H1 (cell line): ENCODE data around the gene RNPEPL1. TPM values are rescaled to one million over a fixed set of nuclear protein-coding genes. Genes with fewer than 3 reads are reported as not detected.

Experiments
- CTCF ChIA-PET: fragments of 300-600 bp; sonication (Branson Sonifier 250); formaldehyde crosslinking; loops from one replicate; lab custom pipeline; 2021; ENCODE audit not compliant: partially characterized antibody; lab: Charles Lee
- POLR2A ChIA-PET: fragments of 300-600 bp; sonication (Branson Sonifier 250); formaldehyde crosslinking; loops from one replicate; lab custom pipeline; 2021; ENCODE audit warnings: inconsistent platforms; ENCODE audit not compliant: partially characterized antibody; lab: Charles Lee
- DNase-seq, 2 experiments: peaks; one replicate each; pipeline versions ENCODE4 v3.0.0 to v3.0.0-alpha.2; 2010 to 2022; ENCODE audit warnings: low spot score in 2 of 2, low read depth in 1 of 2, mixed read lengths in 1 of 2
- FAIRE-seq: peaks from 2 replicates; lab custom pipeline; 2011; peaks lifted over from hg19 to GRCh38; lab: Jason Lieb, UNC
- H2AFZ ChIP-seq: 2 replicates; pipeline ENCODE4 v1.8.1; 2012; ENCODE audit warnings: low read length, inconsistent platforms
- H2AK5ac ChIP-seq: 2 replicates; pipeline ENCODE4 v1.6.1; 2013; ENCODE audit warnings: low read depth, low read length
- H2BK120ac ChIP-seq: replicated peaks from 2 replicates; pipeline ENCODE3; 2013; ENCODE audit warnings: low read depth, low read length, inconsistent platforms
- H2BK12ac ChIP-seq: 2 replicates; pipeline ENCODE4 v1.6.1; 2013; ENCODE audit warnings: low read depth, low read length
- H2BK15ac ChIP-seq: 2 replicates; pipeline ENCODE4 v1.6.1; 2013; ENCODE audit warnings: low read length
- H2BK20ac ChIP-seq: 2 replicates; pipeline ENCODE4 v1.6.1; 2013; ENCODE audit warnings: low read length
- H2BK5ac ChIP-seq: 2 replicates; pipeline ENCODE4 v1.6.1; 2013; ENCODE audit warnings: low read depth, low read length
- H3K14ac ChIP-seq: 2 replicates; pipeline ENCODE4 v1.6.1; 2013; ENCODE audit warnings: inconsistent platforms; ENCODE audit not compliant: insufficient read length
- H3K18ac ChIP-seq: 2 replicates; pipeline ENCODE4 v1.6.1; 2013; ENCODE audit warnings: low read length; ENCODE audit errors: extremely low read depth
- H3K23ac ChIP-seq: 2 replicates; pipeline ENCODE4 v1.6.1; 2013; ENCODE audit warnings: inconsistent platforms; ENCODE audit not compliant: insufficient read length
- H3K23me2 ChIP-seq: 2 replicates; pipeline ENCODE4 v1.6.1; 2013; ENCODE audit warnings: low read depth, low read length
- H3K27ac ChIP-seq: 2 replicates; pipeline ENCODE4 v1.6.1; 2011; ENCODE audit warnings: low read depth, low read length, inconsistent platforms
- H3K27me3 ChIP-seq, 4 experiments: replicated peaks in 1 of 4; 1 replicate in 1 of 4; 2 replicates in 3 of 4; pipeline versions ENCODE4 v1.6.1 to v1.8.1; 2011 to 2013; ENCODE audit warnings: low read length in 3 of 4, mild to moderate bottlenecking in 3 of 4, inconsistent platforms in 2 of 4, mixed read lengths in 2 of 4, moderate library complexity in 1 of 4; ENCODE audit not compliant: control insufficient read depth in 3 of 4, insufficient read depth in 3 of 4; ENCODE audit errors: extremely low read depth in 1 of 4
- H3K36me3 ChIP-seq, 4 experiments: 2 replicates each; pipeline versions ENCODE4 v1.6.1 to v1.8.1; 2011 to 2013; ENCODE audit warnings: mild to moderate bottlenecking in 4 of 4, low read length in 3 of 4, moderate library complexity in 2 of 4, control low read depth in 1 of 4, inconsistent platforms in 1 of 4; ENCODE audit not compliant: insufficient read depth in 4 of 4, control insufficient read depth in 2 of 4
- H3K4ac ChIP-seq: replicated peaks from 2 replicates; pipeline ENCODE3; 2013; ENCODE audit warnings: low read length, low read depth, mixed read lengths, inconsistent platforms; ENCODE audit not compliant: insufficient read length
- H3K4me1 ChIP-seq, 4 experiments: replicated peaks in 1 of 4; 1 replicate in 1 of 4; 2 replicates in 3 of 4; pipeline versions ENCODE4 v1.6.1 to v1.8.1; 2011 to 2013; ENCODE audit warnings: low read length in 3 of 4, inconsistent platforms in 2 of 4, mixed read lengths in 1 of 4; ENCODE audit not compliant: insufficient read depth in 4 of 4, control insufficient read depth in 3 of 4
- H3K4me2 ChIP-seq, 2 experiments: 2 replicates each; pipeline versions ENCODE4 v1.6.1 to v1.8.1; 2011 to 2013; ENCODE audit warnings: low read depth in 2 of 2, low read length in 2 of 2, control low read depth in 1 of 2, inconsistent platforms in 1 of 2, mild to moderate bottlenecking in 1 of 2; ENCODE audit not compliant: insufficient read depth in 1 of 2
- H3K4me3 ChIP-seq, 4 experiments: fragments of 200-600, 300-600 bp in 1 of 4; sonication (generic), shearing (Covaris generic), sonication (Bioruptor Twin) in 1 of 4; 2 replicates each; pipeline versions ENCODE4 v1.5.1 to v1.8.1; 2011 to 2016; ENCODE audit warnings: low read length in 4 of 4, low read depth in 3 of 4, control low read depth in 2 of 4, inconsistent platforms in 2 of 4, mild to moderate bottlenecking in 2 of 4, mixed read lengths in 1 of 4, moderate library complexity in 1 of 4; ENCODE audit not compliant: insufficient read depth in 2 of 4; ENCODE audit errors: extremely low read depth in 1 of 4
- H3K56ac ChIP-seq: replicated peaks from 2 replicates; pipeline ENCODE3; 2013; ENCODE audit warnings: low read depth, mild to moderate bottlenecking, mixed read lengths, low read length, inconsistent platforms; ENCODE audit not compliant: insufficient read length
- H3K79me1 ChIP-seq: 2 replicates; pipeline ENCODE4 v1.6.1; 2013; ENCODE audit warnings: low read depth, low read length, control low read depth
- H3K79me2 ChIP-seq, 2 experiments: 2 replicates each; pipeline versions ENCODE4 v1.6.1 to v1.8.1; 2012 to 2013; ENCODE audit warnings: low read length in 2 of 2, mild to moderate bottlenecking in 2 of 2, inconsistent platforms in 1 of 2; ENCODE audit not compliant: insufficient read depth in 2 of 2, control insufficient read depth in 1 of 2
- H3K9ac ChIP-seq, 4 experiments: replicated peaks in 1 of 4; 1 replicate in 1 of 4; 2 replicates in 3 of 4; pipeline versions ENCODE4 v1.6.1 to v1.8.1; 2011 to 2013; ENCODE audit warnings: low read depth in 3 of 4, low read length in 3 of 4, control low read depth in 2 of 4, mild to moderate bottlenecking in 2 of 4, moderate library complexity in 2 of 4, inconsistent platforms in 1 of 4; ENCODE audit errors: extremely low read depth in 1 of 4
- H3K9me3 ChIP-seq, 2 experiments: 2 replicates each; pipeline versions ENCODE4 v1.6.1 to v1.8.1; 2012 to 2013; ENCODE audit warnings: mild to moderate bottlenecking in 2 of 2, moderate library complexity in 2 of 2, control low read depth in 1 of 2, inconsistent platforms in 1 of 2, low read depth in 1 of 2, low read length in 1 of 2, mixed read lengths in 1 of 2; ENCODE audit not compliant: insufficient read depth in 2 of 2
- H4K20me1 ChIP-seq, 2 experiments: replicated peaks in 1 of 2; 2 replicates each; pipeline versions ENCODE3 to v1.8.1; 2011 to 2013; ENCODE audit warnings: inconsistent platforms in 2 of 2, low read length in 2 of 2, mild to moderate bottlenecking in 1 of 2; ENCODE audit not compliant: insufficient read depth in 2 of 2, control insufficient read depth in 1 of 2
- H4K5ac ChIP-seq: 2 replicates; pipeline ENCODE4 v1.6.1; 2013; ENCODE audit warnings: low read length, low read depth, mixed read lengths, inconsistent platforms; ENCODE audit not compliant: insufficient read length
- H4K8ac ChIP-seq: 2 replicates; pipeline ENCODE4 v1.8.0; 2013; ENCODE audit warnings: mild to moderate bottlenecking, moderate library complexity, low read length, inconsistent platforms; ENCODE audit not compliant: insufficient read depth; ENCODE audit errors: extremely low read depth
- H4K91ac ChIP-seq: replicated peaks from 2 replicates; pipeline ENCODE3; 2013; ENCODE audit warnings: low read length, mixed read lengths, inconsistent platforms; ENCODE audit not compliant: insufficient read length
- EZH2 ChIP-seq: fragments of 200-600 bp; sonication (generic); IDR thresholded peaks from 2 replicates; pipeline ENCODE4 v1.7.1; 2012; ENCODE audit warnings: low read depth, mild to moderate bottlenecking, moderate library complexity, low read length, inconsistent platforms; ENCODE audit not compliant: severe bottlenecking
- KDM1A ChIP-seq: fragments of 200-600, 300-600 bp; sonication (generic); IDR thresholded peaks from 2 replicates; pipeline ENCODE4 v1.7.1; 2016; ENCODE audit warnings: mild to moderate bottlenecking, low read length, borderline replicate concordance
- WGBS, 2 experiments: shearing (Covaris generic) in 1 of 2; methylation state at CpG; one replicate each; pipeline versions ENCODE4 v1.1.6 to v1.1.7; 2013 to 2015; ENCODE audit warnings: low lambda C conversion rate in 2 of 2, mixed read lengths in 2 of 2, inconsistent platforms in 1 of 2, low coverage in 1 of 2, missing lambda C conversion rate in 1 of 2; ENCODE audit not compliant: insufficient replicate concordance in 2 of 2, insufficient coverage in 1 of 2, insufficient read length in 1 of 2; ENCODE audit errors: extremely low coverage in 1 of 2, missing lambda C conversion rate in 1 of 2; 5-methylcytosine and 5-hydroxymethylcytosine counted together
- polyA plus RNA-seq, 7 experiments: library from polyadenylated mRNA; depleted of rRNA in 3 of 7; stranded (reverse) in 5 of 7; unstranded in 2 of 7; fragments of >200 nt in 5 of 7; fragments of 200-250 nt in 2 of 7; gene quantifications; 1 replicate in 5 of 7; 2 replicates in 1 of 7; 4 replicates in 1 of 7; pipeline versions ENCODE4 v1.2.1 to v1.2.3, GENCODE V29; 2011 to 2013; ENCODE audit warnings: missing spikeins in 2 of 7, mixed read lengths in 2 of 7
- total RNA-seq: library from RNA; stranded (reverse); fragmentation: NEBNext Ultra II Directional; extraction: Animal tissue kit (Norgen Biotek cat#: 25700); gene quantifications from 2 replicates; pipeline ENCODE4 v1.2.1, GENCODE V29; 2021

Gene RNPEPL1
- total and polyA plus RNA-seq, 2 of the 8 experiments (the other 6 are each of a cell fraction or from before 2014, with no cell fraction given) = 9.0 to 11.3 TPM

DNA sequence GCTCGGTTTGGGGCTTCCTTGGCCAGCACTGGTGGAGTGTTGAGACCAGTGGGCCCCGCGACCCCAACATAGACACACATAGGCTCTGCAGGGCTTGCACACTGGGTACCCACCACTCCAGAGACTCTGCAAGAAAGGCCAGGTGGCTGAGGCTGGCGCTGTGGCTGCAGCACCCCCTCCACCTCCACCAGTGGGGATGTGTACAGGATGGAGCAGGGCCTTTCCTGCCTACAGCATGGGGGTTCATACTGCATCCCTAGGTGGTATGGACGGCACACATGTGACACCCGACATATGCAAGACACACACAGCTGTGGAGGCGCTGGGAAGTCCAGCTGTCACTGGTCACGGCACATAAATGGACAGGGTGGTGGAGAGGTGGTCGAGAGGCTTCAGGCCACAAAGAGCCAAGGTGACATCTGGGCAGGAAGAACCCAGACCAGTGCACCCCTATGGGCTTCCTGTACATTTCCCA lies 1.3 kb downstream of the RNPEPL1 start:
- no peak overlapping the region for H3K14ac ChIP-seq
- H3K27me3 ChIP-seq = peaks cover 18 to 34% (median 30%) of the 10 kb centered on the region in 4 experiments
- no peaks in the 10 kb centered on the region for H3K79me2 ChIP-seq
- no peak overlapping the region for H2BK120ac ChIP-seq
- H4K20me1 ChIP-seq = peaks cover 3 to 19% of the 10 kb centered on the region in 2 experiments
- no peak overlapping the region for H4K5ac ChIP-seq
- no peaks in the 10 kb centered on the region for H3K9me3 ChIP-seq
- peak overlapping the region; percentile 53 for H3K4ac ChIP-seq
- H3K36me3 ChIP-seq = no peaks in the 10 kb centered on the region
- H2BK20ac ChIP-seq = no peak overlapping the region
- H2BK12ac ChIP-seq = no peak overlapping the region
- peak in 1 of 2 experiments; percentile 44 for DNase-seq
- TF ChIP-seq KDM1A = no peak
- TF ChIP-seq EZH2 = peak; percentile 15
- H3K23ac ChIP-seq = no peak overlapping the region
- H3K79me1 ChIP-seq = no peaks in the 10 kb centered on the region
- H3K9ac ChIP-seq = no peak overlapping the region
- H3K4me2 ChIP-seq = peak overlapping the region; percentile 88 to 90
- H3K56ac ChIP-seq = no peak overlapping the region
- no peak overlapping the region for H4K91ac ChIP-seq
- H3K23me2 ChIP-seq = peaks cover 10% of the 10 kb centered on the region; the same call in 1 of the 2 replicates
- H3K18ac ChIP-seq = no peak overlapping the region
- no peak overlapping the region for H4K8ac ChIP-seq
- ChIA-PET CTCF (interaction anchor here (0.6 to 1.7 kb wide), 3 partner anchors 13 to 37 kb away, joined by 3 to 4 read pairs (median 4); no protein-coding TSS in a partner anchor), POLR2A (interaction anchor here (1.2 to 1.9 kb wide), 4 partner anchors 17 to 251 kb away, joined by 3 to 7 read pairs (median 4); partner anchors contain the start of genes CAPN10 and KIF1A)
- no peak overlapping the region for H3K27ac ChIP-seq
- peak overlapping the region in 3 of 4 experiments; percentile 38 to 70 (median 42); a peak in 4 of 8 replicates for H3K4me3 ChIP-seq
- FAIRE-seq = no peak
- no peak overlapping the region for H2AFZ ChIP-seq
- H2BK15ac ChIP-seq = no peak overlapping the region
- 91% methylated on average over 9 of the region's 9 CpGs; no CpG with 5 or more reads in 1 of the 2 experiments for WGBS, 2 experiments
- peaks cover 0 to 29% (median 21%) of the 10 kb centered on the region in 4 experiments; a peak in 6 of 7 replicates for H3K4me1 ChIP-seq
- H2AK5ac ChIP-seq = no peak overlapping the region
- H2BK5ac ChIP-seq = no peak overlapping the region
